ENCODE measurements around the gene WDR82.

Gene WDR82

GRCh38 chr3:52269776-52270175 is 8.7 kb downstream of the WDR82 start:
- in situ Hi-C loops (cut with MboI; ENCODE audit: low sequenced_read_pairs, unreplicated experiment), result no loop called here
- TF ChIP-seq CTCF (IDR thresholded peaks at IDR 0.05; ENCODE audit: borderline replicate concordance, control extremely low read depth, extremely low read depth, insufficient read depth, missing control alignments), result no peak
- no peak for DNase-seq (ENCODE audit: low spot score)

- in situ Hi-C loops (cut with MboI; ENCODE audit: low sequenced_read_pairs, unreplicated experiment), result no loop called here
- no peak for DNase-seq (ENCODE audit: low spot score)
- TF ChIP-seq CTCF (IDR thresholded peaks at IDR 0.05; ENCODE audit: borderline replicate concordance, control extremely low read depth, extremely low read depth, insufficient read depth, missing control alignments), result no peak
Observed at GRCh38 chr3:52268036-52268435, 10.4 kb downstream of the WDR82 start.

- in situ Hi-C loops (cut with MboI; ENCODE audit: low sequenced_read_pairs, unreplicated experiment), result no loop called here
- TF ChIP-seq CTCF (IDR thresholded peaks at IDR 0.05; ENCODE audit: borderline replicate concordance, control extremely low read depth, extremely low read depth, insufficient read depth, missing control alignments), result no peak
- DNase-seq (ENCODE audit: low spot score), result no peak
Observed at GRCh38 chr3:52265387-52265786, 13.1 kb downstream of the WDR82 start.

GRCh38 chr3:52262447-52262846 is 16.0 kb downstream of the WDR82 start:
- no peak for TF ChIP-seq CTCF (IDR thresholded peaks at IDR 0.05; ENCODE audit: borderline replicate concordance, control extremely low read depth, extremely low read depth, insufficient read depth, missing control alignments)
- no peak for DNase-seq (ENCODE audit: low spot score)
- in situ Hi-C loops (cut with MboI; ENCODE audit: low sequenced_read_pairs, unreplicated experiment), result no loop called here

GRCh38 chr3:52259448-52259847 is 19.0 kb downstream of the WDR82 start:
- no peak for TF ChIP-seq CTCF (IDR thresholded peaks at IDR 0.05; ENCODE audit: borderline replicate concordance, control extremely low read depth, extremely low read depth, insufficient read depth, missing control alignments)
- no peak for DNase-seq (ENCODE audit: low spot score)
- in situ Hi-C loops (cut with MboI; ENCODE audit: low sequenced_read_pairs, unreplicated experiment), result no loop called here

- in situ Hi-C loops (cut with MboI; ENCODE audit: low sequenced_read_pairs, unreplicated experiment), result no loop called here
- TF ChIP-seq CTCF (IDR thresholded peaks at IDR 0.05; ENCODE audit: borderline replicate concordance, control extremely low read depth, extremely low read depth, insufficient read depth, missing control alignments), result no peak
- DNase-seq (ENCODE audit: low spot score), result no peak
Observed at GRCh38 chr3:52259035-52259434, 19.4 kb downstream of the WDR82 start.

GRCh38 chr3:52257911-52258310 is 20.5 kb downstream of the WDR82 start:
- no peak for TF ChIP-seq CTCF (IDR thresholded peaks at IDR 0.05; ENCODE audit: borderline replicate concordance, control extremely low read depth, extremely low read depth, insufficient read depth, missing control alignments)
- no peak for DNase-seq (ENCODE audit: low spot score)
- in situ Hi-C loops (cut with MboI; ENCODE audit: low sequenced_read_pairs, unreplicated experiment), result no loop called here
